A549 (cell line): ENCODE measurements around the gene PRPSAP2. TPM values are rescaled to one million over a fixed set of nuclear protein-coding genes. Genes with fewer than 3 reads are reported as not detected.
A peak's percentile ranks its signal among the peaks of the same experiment; 100 is the strongest.

ENCODE experiments used
- ATAC-seq, 2 experiments: fragments of 200-7000 bp in 1 of 2; fragments of >200 bp in 1 of 2; cut with Nextera tagmentation in 1 of 2; cut with Tn5 transposase in 1 of 2; 3 replicates each; pipeline versions ENCODE4 v1.8.0 to v1.9.1; 2018 to 2020; ENCODE audit warnings: mild to moderate bottlenecking in 1 of 2, moderate library complexity in 1 of 2
- CTCF ChIA-PET: fragments of 300-600 bp; sonication (Branson Sonifier 250); formaldehyde crosslinking; extraction: SDS; loops from one replicate; lab custom pipeline; 2021; ENCODE audit warnings: antibody characterized with exemption, inconsistent platforms; lab: Yijun Ruan, JAX
- POLR2A ChIA-PET: fragments of 350-600 bp; formaldehyde crosslinking; extraction: SDS; loops from one replicate; lab custom pipeline; 2021; ENCODE audit warnings: antibody characterized with exemption, inconsistent platforms; lab: Yijun Ruan, JAX
- DNase-seq, 2 experiments: peaks; one replicate each; pipeline versions ENCODE4 v3.0.0 to v3.0.0-alpha.2; 2011 to 2016; ENCODE audit warnings: low read depth in 1 of 2, low spot score in 1 of 2
- FAIRE-seq: peaks from 2 replicates; lab custom pipeline; 2011; peaks lifted over from hg19 to GRCh38; lab: Jason Lieb, UNC
- H3K27ac ChIP-seq, 2 experiments: fragments of >200 bp; sonication (Bioruptor Twin); formaldehyde crosslinking; 3 replicates each; pipeline ENCODE4 v1.5.1; 2016 to 2017
- H3K4me1 ChIP-seq: fragments of >200 bp; sonication (Bioruptor Twin); formaldehyde crosslinking; 3 replicates; pipeline ENCODE4 v1.6.1; 2016
- H3K4me2 ChIP-seq: fragments of >200 bp; sonication (Bioruptor Twin); formaldehyde crosslinking; 3 replicates; pipeline ENCODE4 v1.6.1; 2016
- H3K4me3 ChIP-seq: fragments of >200 bp; sonication (Bioruptor Twin); formaldehyde crosslinking; 3 replicates; pipeline ENCODE4 v1.5.1; 2016
- H3K9me3 ChIP-seq: fragments of >200 bp; sonication (Bioruptor Twin); formaldehyde crosslinking; 3 replicates; pipeline ENCODE4 v1.6.1; 2016
- CBX2 ChIP-seq: fragments of 200-600 bp; sonication (generic); IDR thresholded peaks from 2 replicates; pipeline ENCODE4 v1.6.1; 2016; ENCODE audit warnings: low read depth, mild to moderate bottlenecking, borderline replicate concordance
- CBX8 ChIP-seq: fragments of 200-600 bp; sonication (generic); IDR thresholded peaks from 2 replicates; pipeline ENCODE4 v1.6.1; 2016
- CHD2 ChIP-seq: fragments of 150-350 bp; IDR thresholded peaks from 2 replicates; pipeline ENCODE4 v1.6.1; 2014; ENCODE audit warnings: low read length; ENCODE audit not compliant: partially characterized antibody
- CHD4 ChIP-seq: fragments of 200-600 bp; sonication (generic); IDR thresholded peaks from 2 replicates; pipeline ENCODE4 v1.6.1; 2016; ENCODE audit warnings: antibody characterized with exemption, mild to moderate bottlenecking, borderline replicate concordance
- ELK1 ChIP-seq: fragments of 150-350 bp; IDR thresholded peaks from 2 replicates; pipeline ENCODE4 v1.6.1; 2014; ENCODE audit warnings: low read depth, mild to moderate bottlenecking, low read length
- FOXS1 ChIP-seq: fragments of 250-450 bp; sonication (Bioruptor Pico); IDR thresholded peaks from 2 replicates; pipeline ENCODE4 v1.5.0; 2020; ENCODE audit warnings: mild to moderate bottlenecking, moderate library complexity
- HDAC2 ChIP-seq: fragments of 200-600 bp; sonication (generic); IDR thresholded peaks from 2 replicates; pipeline ENCODE4 v1.6.1; 2016
- HEYL ChIP-seq: fragments of 250-450 bp; sonication (Bioruptor Pico); IDR thresholded peaks from 2 replicates; pipeline ENCODE4 v1.8.0; 2021; ENCODE audit warnings: mild to moderate bottlenecking, moderate library complexity
- HOXB5 ChIP-seq: fragments of 250-450 bp; sonication (Bioruptor Pico); IDR thresholded peaks from 2 replicates; pipeline ENCODE4 v1.5.0; 2020; ENCODE audit warnings: mild to moderate bottlenecking, moderate library complexity
- JUN ChIP-seq, 2 experiments: fragments of >200 bp; sonication (Bioruptor Twin); formaldehyde crosslinking; IDR thresholded peaks; 2 replicates in 1 of 2; 3 replicates in 1 of 2; pipeline ENCODE4 v1.6.1; 2016 to 2017
- KDM1A ChIP-seq: fragments of 200-600 bp; sonication (generic); IDR thresholded peaks from 2 replicates; pipeline ENCODE4 v1.6.1; 2016; ENCODE audit warnings: low read depth, mild to moderate bottlenecking
- MAFK ChIP-seq: fragments of 450-650 bp; IDR thresholded peaks from 2 replicates; pipeline ENCODE4 v1.6.1; 2014; ENCODE audit not compliant: partially characterized antibody
- NPAS2 ChIP-seq: fragments of 250-450 bp; sonication (Bioruptor Pico); IDR thresholded peaks from 2 replicates; pipeline ENCODE4 v1.8.0; 2022; ENCODE audit warnings: mild to moderate bottlenecking, moderate library complexity, borderline replicate concordance
- RNF2 ChIP-seq: fragments of 200-600 bp; sonication (generic); IDR thresholded peaks from 2 replicates; pipeline ENCODE4 v1.6.1; 2016; ENCODE audit warnings: low read depth, mild to moderate bottlenecking, antibody characterized with exemption, moderate library complexity, borderline replicate concordance
- TFCP2L1 ChIP-seq: fragments of 250-450 bp; sonication (Bioruptor Pico); IDR thresholded peaks from 2 replicates; pipeline ENCODE4 v1.5.0; 2021; ENCODE audit warnings: mild to moderate bottlenecking
- TP53 ChIP-seq: fragments of 250-450 bp; sonication (Bioruptor Pico); IDR thresholded peaks from 2 replicates; pipeline ENCODE4 v1.5.0; 2021; ENCODE audit warnings: mild to moderate bottlenecking, moderate library complexity
- ZNF302 ChIP-seq: fragments of 250-450 bp; sonication (Bioruptor Pico); IDR thresholded peaks from 2 replicates; pipeline ENCODE4 v1.9.0; 2021; ENCODE audit warnings: inconsistent platforms, mild to moderate bottlenecking, moderate library complexity
- whole genome bisulfite sequencing: methylation state at CpG from one replicate; pipeline ENCODE4 v1.1.6; 2017; ENCODE audit errors: missing lambda C conversion rate; 5-methylcytosine and 5-hydroxymethylcytosine counted together
- polyA plus RNA-seq, 4 experiments: library from polyadenylated mRNA; depleted of rRNA in 3 of 4; stranded (reverse); fragments of >200 nt; fragmentation: RNase III in 1 of 4; extraction: RNeasy Plus Mini Kit Qiagen cat#74134 plus additional on column Dnase treatment in 1 of 4; gene quantifications; 2 replicates in 3 of 4; 3 replicates in 1 of 4; pipeline ENCODE4 v1.2.3, GENCODE V29; 2011 to 2017
- TF ChIP-seq, protein P1 (sequence below): fragments of 250-450 bp; sonication (Bioruptor Pico); IDR thresholded peaks from 2 replicates; pipeline ENCODE4 v1.5.0; 2021; ENCODE audit warnings: mild to moderate bottlenecking, moderate library complexity, borderline replicate concordance
- TF ChIP-seq, protein P2 (sequence below): fragments of >200 bp; sonication (Bioruptor Twin); formaldehyde crosslinking; IDR thresholded peaks from 3 replicates; pipeline ENCODE4 v1.5.1; 2016
- TF ChIP-seq, protein P3 (sequence below): fragments of >200 bp; sonication (Bioruptor Twin); formaldehyde crosslinking; IDR thresholded peaks from 2 replicates; pipeline ENCODE4 v1.6.1; 2016

PRPSAP2 gene
- polyA plus RNA-seq, 2 of the 4 experiments (the other 2 are of a cell fraction): 53.3 to 82.1 TPM

GRCh38 chr17:18905226-18905625, 47.3 kb downstream of the PRPSAP2 start:
- CTCF ChIA-PET: interaction anchor here (2.1 kb wide), 1 partner anchor 56 kb away, joined by 8 read pairs; no protein-coding TSS in a partner anchor
- no peaks in the 10 kb centered on the region for H3K9me3 ChIP-seq
- 92% methylated on average over 5 of the region's 5 CpGs for WGBS
- no peak overlapping the region for H3K4me2 ChIP-seq
- DNase-seq (no peak), ATAC-seq (no peak), FAIRE-seq (no peak)
- H3K4me3 ChIP-seq: no peak overlapping the region
- TF ChIP-seq HOXB5 (CRISPR knock-in tag) (no peak), RNF2 (no peak), CHD4 (no peak), ELK1 (no peak), KDM1A (no peak), HDAC2 (no peak), CHD2 (no peak), TFCP2L1 (CRISPR knock-in tag) (no peak), TP53 (CRISPR knock-in tag) (no peak)
- TF ChIP-seq, protein P1, sequence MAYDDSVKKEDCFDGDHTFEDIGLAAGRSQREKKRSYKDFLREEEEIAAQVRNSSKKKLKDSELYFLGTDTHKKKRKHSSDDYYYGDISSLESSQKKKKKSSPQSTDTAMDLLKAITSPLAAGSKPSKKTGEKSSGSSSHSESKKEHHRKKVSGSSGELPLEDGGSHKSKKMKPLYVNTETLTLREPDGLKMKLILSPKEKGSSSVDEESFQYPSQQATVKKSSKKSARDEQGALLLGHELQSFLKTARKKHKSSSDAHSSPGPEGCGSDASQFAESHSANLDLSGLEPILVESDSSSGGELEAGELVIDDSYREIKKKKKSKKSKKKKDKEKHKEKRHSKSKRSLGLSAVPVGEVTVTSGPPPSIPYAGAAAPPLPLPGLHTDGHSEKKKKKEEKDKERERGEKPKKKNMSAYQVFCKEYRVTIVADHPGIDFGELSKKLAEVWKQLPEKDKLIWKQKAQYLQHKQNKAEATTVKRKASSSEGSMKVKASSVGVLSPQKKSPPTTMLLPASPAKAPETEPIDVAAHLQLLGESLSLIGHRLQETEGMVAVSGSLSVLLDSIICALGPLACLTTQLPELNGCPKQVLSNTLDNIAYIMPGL: no peak
- H3K4me1 ChIP-seq: no peaks in the 10 kb centered on the region
- POLR2A ChIA-PET: no interaction called here
- H3K27ac ChIP-seq: no peak overlapping the region

DNA sequence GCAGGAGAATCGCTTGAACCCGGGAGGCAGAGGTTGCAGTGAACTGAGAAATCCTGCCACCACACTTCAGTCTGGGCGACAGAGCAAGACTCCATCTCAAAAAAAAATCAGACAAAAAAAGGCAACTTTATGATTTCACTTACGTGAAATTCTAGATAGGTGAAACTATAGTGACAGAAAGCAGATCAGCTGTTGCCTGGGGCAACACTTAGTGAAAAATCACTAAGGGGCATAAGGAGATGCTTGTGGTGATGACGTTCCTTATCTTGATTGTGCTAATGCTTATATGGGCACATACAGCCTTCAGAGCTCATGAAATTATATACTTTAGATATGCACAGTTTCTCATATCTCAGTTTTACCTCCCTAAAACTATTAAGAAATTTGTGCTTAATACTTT, 52.4 kb downstream of the PRPSAP2 start:
- CTCF ChIA-PET: interaction anchor here (1.3 to 1.5 kb wide), 3 partner anchors 9 to 57 kb away, joined by 3 to 5 read pairs (median 4); no protein-coding TSS in a partner anchor
- no peak for ATAC-seq
- H3K9me3 ChIP-seq: no peaks in the 10 kb centered on the region
- no peak overlapping the region for H3K4me3 ChIP-seq
- POLR2A ChIA-PET: no interaction called here
- TF ChIP-seq ZNF302: no peak
- TF ChIP-seq, all 56 proteins: peak for 0
- Histone ChIP-seq H3K4me2 (no peak overlapping the region), H3K27ac (no peak overlapping the region), H3K4me1 (no peaks in the 10 kb centered on the region)
- 91% methylated on average over 5 of the region's 5 CpGs for WGBS
- FAIRE-seq (peak; percentile 90), DNase-seq (no peak)

- DNase-seq (no peak), FAIRE-seq (no peak), ATAC-seq (no peak; a peak in 1 of 6 replicates)
- ChIA-PET CTCF (interaction anchor here (1.2 to 1.5 kb wide), 4 partner anchors 8 to 57 kb away, joined by 3 to 5 read pairs (median 4); no protein-coding TSS in a partner anchor), POLR2A (no interaction called here)
- Histone ChIP-seq H3K4me3 (no peak overlapping the region), H3K9me3 (no peaks in the 10 kb centered on the region), H3K27ac (no peak overlapping the region), H3K4me1 (no peaks in the 10 kb centered on the region), H3K4me2 (no peak overlapping the region)
- 85% methylated on average over 6 of the region's 6 CpGs for WGBS
- TF ChIP-seq, protein P2, sequence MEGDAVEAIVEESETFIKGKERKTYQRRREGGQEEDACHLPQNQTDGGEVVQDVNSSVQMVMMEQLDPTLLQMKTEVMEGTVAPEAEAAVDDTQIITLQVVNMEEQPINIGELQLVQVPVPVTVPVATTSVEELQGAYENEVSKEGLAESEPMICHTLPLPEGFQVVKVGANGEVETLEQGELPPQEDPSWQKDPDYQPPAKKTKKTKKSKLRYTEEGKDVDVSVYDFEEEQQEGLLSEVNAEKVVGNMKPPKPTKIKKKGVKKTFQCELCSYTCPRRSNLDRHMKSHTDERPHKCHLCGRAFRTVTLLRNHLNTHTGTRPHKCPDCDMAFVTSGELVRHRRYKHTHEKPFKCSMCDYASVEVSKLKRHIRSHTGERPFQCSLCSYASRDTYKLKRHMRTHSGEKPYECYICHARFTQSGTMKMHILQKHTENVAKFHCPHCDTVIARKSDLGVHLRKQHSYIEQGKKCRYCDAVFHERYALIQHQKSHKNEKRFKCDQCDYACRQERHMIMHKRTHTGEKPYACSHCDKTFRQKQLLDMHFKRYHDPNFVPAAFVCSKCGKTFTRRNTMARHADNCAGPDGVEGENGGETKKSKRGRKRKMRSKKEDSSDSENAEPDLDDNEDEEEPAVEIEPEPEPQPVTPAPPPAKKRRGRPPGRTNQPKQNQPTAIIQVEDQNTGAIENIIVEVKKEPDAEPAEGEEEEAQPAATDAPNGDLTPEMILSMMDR: no peak
- TF ChIP-seq JUN (IDR thresholded peaks at IDR 0.05): no peak
- TF ChIP-seq CBX2: no peak
- TF ChIP-seq ZNF302: no peak
- no peak for TF ChIP-seq CBX8
- TF ChIP-seq MAFK: no peak
- TF ChIP-seq FOXS1 (CRISPR knock-in tag): no peak
- TF ChIP-seq, protein P3, sequence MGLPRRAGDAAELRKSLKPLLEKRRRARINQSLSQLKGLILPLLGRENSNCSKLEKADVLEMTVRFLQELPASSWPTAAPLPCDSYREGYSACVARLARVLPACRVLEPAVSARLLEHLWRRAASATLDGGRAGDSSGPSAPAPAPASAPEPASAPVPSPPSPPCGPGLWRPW: no peak
- TF ChIP-seq NPAS2: no peak
- TF ChIP-seq HEYL: no peak
- TF ChIP-seq, all 56 proteins: peak for 0
Measured at GRCh38 chr17:18910881-18911280, 53.0 kb downstream of the PRPSAP2 start.
